Astrocyte (in vitro differentiated cells and primary cell): ENCODE results near the gene LRP4. TPM values are rescaled to one million over a fixed set of nuclear protein-coding genes. Genes with fewer than 3 reads are reported as not detected.

Experiments used
- DNase-seq: peaks from one replicate; pipeline ENCODE4 v3.0.0-alpha.2; 2010; ENCODE audit warnings: low read depth
- FAIRE-seq: peaks from 2 replicates; lab custom pipeline; 2011; peaks lifted over from hg19 to GRCh38; lab: Jason Lieb, UNC
- H2AFZ ChIP-seq: 2 replicates; pipeline ENCODE4 v1.6.0; 2012; ENCODE audit warnings: low read depth, low read length, inconsistent platforms
- H3K27ac ChIP-seq: 2 replicates; pipeline ENCODE4 v1.5.1; 2011; ENCODE audit warnings: low read depth, low read length, inconsistent platforms
- H3K27me3 ChIP-seq: 2 replicates; pipeline ENCODE4 v1.6.0; 2011; ENCODE audit warnings: low read length, inconsistent platforms; ENCODE audit not compliant: insufficient read depth
- H3K36me3 ChIP-seq: 2 replicates; pipeline ENCODE4 v1.5.1; 2011; ENCODE audit warnings: low read length, inconsistent platforms; ENCODE audit not compliant: insufficient read depth
- H3K4me1 ChIP-seq: 2 replicates; pipeline ENCODE4 v1.5.1; 2011; ENCODE audit warnings: low read length, inconsistent platforms; ENCODE audit not compliant: insufficient read depth
- H3K4me2 ChIP-seq: 2 replicates; pipeline ENCODE4 v1.6.0; 2012; ENCODE audit warnings: low read length, inconsistent platforms
- H3K4me3 ChIP-seq: 2 replicates; pipeline ENCODE4 v1.5.1; 2011; ENCODE audit warnings: low read depth, mild to moderate bottlenecking, low read length, inconsistent platforms; ENCODE audit not compliant: insufficient read depth
- H3K79me2 ChIP-seq: 2 replicates; pipeline ENCODE4 v1.6.0; 2012; ENCODE audit warnings: mild to moderate bottlenecking, low read length, inconsistent platforms; ENCODE audit not compliant: insufficient read depth
- H3K9ac ChIP-seq: 2 replicates; pipeline ENCODE4 v1.6.0; 2012; ENCODE audit warnings: mild to moderate bottlenecking, low read length, inconsistent platforms
- H3K9me3 ChIP-seq: 2 replicates; pipeline ENCODE4 v1.5.1; 2012; ENCODE audit warnings: low read depth, mild to moderate bottlenecking, low read length, inconsistent platforms; ENCODE audit not compliant: insufficient read depth
- H4K20me1 ChIP-seq: 2 replicates; pipeline ENCODE4 v1.6.0; 2012; ENCODE audit warnings: low read length, inconsistent platforms; ENCODE audit not compliant: insufficient read depth
- H3K27ac Mint-ChIP-seq: one replicate; pipeline ENCODE4 v1.8.0; 2021; ENCODE audit warnings: mild to moderate bottlenecking, mixed read lengths; ENCODE audit not compliant: unreplicated experiment
- H3K27me3 Mint-ChIP-seq: one replicate; pipeline ENCODE4 v1.8.0; 2021; ENCODE audit warnings: low read depth, mixed read lengths; ENCODE audit not compliant: unreplicated experiment
- H3K36me3 Mint-ChIP-seq: one replicate; pipeline ENCODE4 v1.8.0; 2021; ENCODE audit warnings: low read depth, mixed read lengths; ENCODE audit not compliant: unreplicated experiment
- H3K4me1 Mint-ChIP-seq: one replicate; pipeline ENCODE4 v1.8.0; 2021; ENCODE audit warnings: low read depth, mixed read lengths; ENCODE audit not compliant: unreplicated experiment
- H3K4me3 Mint-ChIP-seq: one replicate; pipeline ENCODE4 v1.8.0; 2021; ENCODE audit warnings: mild to moderate bottlenecking, moderate library complexity, mixed read lengths; ENCODE audit not compliant: unreplicated experiment
- H3K9me3 Mint-ChIP-seq: one replicate; pipeline ENCODE4 v1.8.0; 2021; ENCODE audit warnings: mild to moderate bottlenecking, mixed read lengths; ENCODE audit not compliant: unreplicated experiment
- CTCF ChIP-seq: IDR thresholded peaks from 2 replicates; pipeline ENCODE4 v1.5.1; 2011; ENCODE audit warnings: low read depth, mild to moderate bottlenecking, inconsistent platforms, low read length, moderate library complexity; ENCODE audit not compliant: insufficient read depth
- EZH2 ChIP-seq: IDR thresholded peaks from 2 replicates; pipeline ENCODE4 v1.6.1; 2012; ENCODE audit warnings: mild to moderate bottlenecking, low read length, inconsistent platforms; ENCODE audit not compliant: insufficient read depth
- total RNA-seq: library from RNA; stranded (reverse); gene quantifications from 2 replicates; pipeline ENCODE4 v1.2.1, GENCODE V29; 2021

The LRP4 gene
- total RNA-seq, 1 donor from 2014 or later = 19.0 TPM

- TF ChIP-seq EZH2 (no peak), CTCF (no peak)
- no peak overlapping the region for H3K9ac ChIP-seq
- H3K4me2 ChIP-seq = no peak overlapping the region
- peaks cover 2% of the 10 kb centered on the region for H3K4me1 Mint-ChIP-seq
- no peaks in the 10 kb centered on the region for H3K27me3 Mint-ChIP-seq
- H3K9me3 Mint-ChIP-seq = no peaks in the 10 kb centered on the region
- no peak overlapping the region for H2AFZ ChIP-seq
- H3K79me2 ChIP-seq = no peaks in the 10 kb centered on the region
- no peaks in the 10 kb centered on the region for H3K9me3 ChIP-seq
- H3K36me3 Mint-ChIP-seq = peaks cover 35% of the 10 kb centered on the region
- no peak overlapping the region for H3K4me3 ChIP-seq
- peaks cover 3% of the 10 kb centered on the region for H3K4me1 ChIP-seq
- DNase-seq = no peak
- H4K20me1 ChIP-seq = no peaks in the 10 kb centered on the region
- no peak overlapping the region for H3K27ac Mint-ChIP-seq
- FAIRE-seq = no peak
- H3K36me3 ChIP-seq = peaks cover 3% of the 10 kb centered on the region
- H3K4me3 Mint-ChIP-seq = no peak overlapping the region
- no peaks in the 10 kb centered on the region for H3K27me3 ChIP-seq
- no peak overlapping the region for H3K27ac ChIP-seq
Observed at GRCh38 chr11:46860218-46860617, 58.1 kb downstream of the LRP4 start.

- H3K4me1 Mint-ChIP-seq = no peaks in the 10 kb centered on the region
- H4K20me1 ChIP-seq = no peaks in the 10 kb centered on the region
- H3K4me3 Mint-ChIP-seq = no peak overlapping the region
- no peak for DNase-seq
- no peak overlapping the region for H3K9ac ChIP-seq
- H3K36me3 ChIP-seq = peaks cover 3% of the 10 kb centered on the region
- no peak overlapping the region for H3K4me2 ChIP-seq
- peaks cover 5% of the 10 kb centered on the region for H3K4me1 ChIP-seq
- FAIRE-seq = no peak
- TF ChIP-seq CTCF = no peak
- no peak for TF ChIP-seq EZH2
- H3K27me3 Mint-ChIP-seq = no peaks in the 10 kb centered on the region
- no peaks in the 10 kb centered on the region for H3K9me3 Mint-ChIP-seq
- no peak overlapping the region for H3K27ac Mint-ChIP-seq
- H3K9me3 ChIP-seq = no peaks in the 10 kb centered on the region
- H3K27ac ChIP-seq = no peak overlapping the region
- H3K36me3 Mint-ChIP-seq = peaks cover 28% of the 10 kb centered on the region
- H3K27me3 ChIP-seq = no peaks in the 10 kb centered on the region
- H3K79me2 ChIP-seq = no peaks in the 10 kb centered on the region
- no peak overlapping the region for H2AFZ ChIP-seq
- H3K4me3 ChIP-seq = no peak overlapping the region
Observed at GRCh38 chr11:46858920-46859546, 59.3 kb downstream of the LRP4 start.

GRCh38 chr11:46857666-46858065 is 60.7 kb downstream of the LRP4 start:
- Mint-ChIP-seq H3K9me3 (no peaks in the 10 kb centered on the region), H3K4me3 (no peak overlapping the region), H3K27ac (no peak overlapping the region), H3K27me3 (no peaks in the 10 kb centered on the region), H3K4me1 (no peaks in the 10 kb centered on the region), H3K36me3 (peaks cover 20% of the 10 kb centered on the region)
- Histone ChIP-seq H3K36me3 (peaks cover 3% of the 10 kb centered on the region), H3K9ac (no peak overlapping the region), H3K27ac (no peak overlapping the region), H2AFZ (no peak overlapping the region), H3K4me3 (no peak overlapping the region), H3K4me2 (no peak overlapping the region), H3K9me3 (no peaks in the 10 kb centered on the region), H4K20me1 (no peaks in the 10 kb centered on the region), H3K79me2 (no peaks in the 10 kb centered on the region), H3K27me3 (no peaks in the 10 kb centered on the region), H3K4me1 (peaks cover 5% of the 10 kb centered on the region)
- DNase-seq (no peak), FAIRE-seq (no peak)
- no peak for TF ChIP-seq CTCF
- no peak for TF ChIP-seq EZH2
